HepG2 (cell line): ENCODE data around the gene ZNF584. TPM values are rescaled to one million over a fixed set of nuclear protein-coding genes. Genes with fewer than 3 reads are reported as not detected.

Experiments used
- AHR ChIP-seq: IDR thresholded peaks from 2 replicates; pipeline ENCODE4 v1.6.1; 2018; ENCODE audit warnings: missing genetic modification reagents, missing compliant biosample characterization
- ARNT2 ChIP-seq: sonication (generic); formaldehyde crosslinking; IDR thresholded peaks from 2 replicates; pipeline ENCODE4 v1.8.0; 2022; ENCODE audit warnings: mild to moderate bottlenecking, low read depth, missing genetic modification reagents, moderate library complexity
- ARNTL ChIP-seq: sonication (generic); formaldehyde crosslinking; IDR thresholded peaks from 2 replicates; pipeline ENCODE4 v1.4.0; 2020; ENCODE audit warnings: mild to moderate bottlenecking, missing genetic modification reagents
- BRCA1 ChIP-seq: sonication (generic); formaldehyde crosslinking; IDR thresholded peaks from 2 replicates; pipeline ENCODE4 v1.4.0; 2020; ENCODE audit warnings: missing genetic modification reagents
- CENPT ChIP-seq: sonication (generic); formaldehyde crosslinking; IDR thresholded peaks from 2 replicates; pipeline ENCODE4 v1.8.0; 2022; ENCODE audit warnings: low read depth, mild to moderate bottlenecking, moderate library complexity, missing genetic modification reagents
- CENPX ChIP-seq: sonication (generic); formaldehyde crosslinking; IDR thresholded peaks from 2 replicates; pipeline ENCODE4 v1.9.0; 2021; ENCODE audit warnings: mild to moderate bottlenecking, missing genetic modification reagents, moderate library complexity
- FOXO1 ChIP-seq: sonication (generic); formaldehyde crosslinking; IDR thresholded peaks from 2 replicates; pipeline ENCODE4 v1.4.0; 2020; ENCODE audit warnings: missing genetic modification reagents
- GABPB1 ChIP-seq: IDR thresholded peaks from 2 replicates; pipeline ENCODE4 v1.6.1; 2016; ENCODE audit warnings: mild to moderate bottlenecking, missing genetic modification reagents, moderate library complexity, missing compliant biosample characterization
- GATA4 ChIP-seq: sonication (generic); IDR thresholded peaks from 2 replicates; pipeline ENCODE4 v1.6.1; 2016; ENCODE audit warnings: antibody characterized with exemption, low read depth, borderline replicate concordance
- HES4 ChIP-seq: sonication (generic); formaldehyde crosslinking; IDR thresholded peaks from 2 replicates; pipeline ENCODE4 v1.9.0; 2021; ENCODE audit warnings: mild to moderate bottlenecking, missing genetic modification reagents, borderline replicate concordance
- HHEX ChIP-seq: IDR thresholded peaks from 2 replicates; pipeline ENCODE4 v1.6.1; 2016; ENCODE audit warnings: control low read depth
- HNRNPL ChIP-seq: fragments of 200-400 bp; formaldehyde crosslinking; IDR thresholded peaks from 2 replicates; pipeline ENCODE4 v1.6.1; 2017; ENCODE audit warnings: mild to moderate bottlenecking, low read depth, low read length
- HOXD1 ChIP-seq: sonication (generic); formaldehyde crosslinking; IDR thresholded peaks from 2 replicates; pipeline ENCODE4 v1.5.0; 2020; ENCODE audit warnings: missing genetic modification reagents
- KLF9 ChIP-seq: IDR thresholded peaks from 2 replicates; pipeline ENCODE4 v1.6.1; 2016; ENCODE audit warnings: low read depth
- MIXL1 ChIP-seq: IDR thresholded peaks from 2 replicates; pipeline ENCODE4 v1.6.1; 2016
- MTF1 ChIP-seq: sonication (generic); formaldehyde crosslinking; IDR thresholded peaks from 2 replicates; pipeline ENCODE4 v1.5.0; 2020; ENCODE audit warnings: missing genetic modification reagents
- NCOA5 ChIP-seq: sonication (generic); formaldehyde crosslinking; IDR thresholded peaks from 2 replicates; pipeline ENCODE4 v1.4.0; 2020; ENCODE audit warnings: missing genetic modification reagents
- NCOR1 ChIP-seq: fragments of 200-600 bp; sonication (generic); IDR thresholded peaks from 2 replicates; pipeline ENCODE4 v1.7.0; 2017; ENCODE audit warnings: antibody characterized with exemption, low read length, borderline replicate concordance
- RAD51 ChIP-seq: fragments of 450-650 bp; IDR thresholded peaks from 2 replicates; pipeline ENCODE4 v1.6.1; 2016; ENCODE audit warnings: borderline replicate concordance
- RFXANK ChIP-seq: IDR thresholded peaks from 2 replicates; pipeline ENCODE4 v1.6.1; 2016
- SETDB1 ChIP-seq: sonication (generic); formaldehyde crosslinking; IDR thresholded peaks from 2 replicates; pipeline ENCODE4 v1.5.1; 2020; ENCODE audit warnings: missing genetic modification reagents, mild to moderate bottlenecking, borderline replicate concordance
- TSC22D2 ChIP-seq: sonication (generic); formaldehyde crosslinking; IDR thresholded peaks from 2 replicates; pipeline ENCODE4 v1.5.1; 2020; ENCODE audit warnings: missing genetic modification reagents, mild to moderate bottlenecking, borderline replicate concordance
- ZBTB38 ChIP-seq: sonication (generic); formaldehyde crosslinking; IDR thresholded peaks from 2 replicates; pipeline ENCODE4 v1.5.1; 2020; ENCODE audit warnings: mild to moderate bottlenecking, missing genetic modification reagents
- ZNF329 ChIP-seq: sonication (generic); formaldehyde crosslinking; IDR thresholded peaks from 2 replicates; pipeline ENCODE4 v1.9.0; 2021; ENCODE audit warnings: low read depth, mild to moderate bottlenecking, missing genetic modification reagents
- ZNF569 ChIP-seq: sonication (generic); formaldehyde crosslinking; IDR thresholded peaks from 2 replicates; pipeline ENCODE4 v1.5.0; 2020; ENCODE audit warnings: mild to moderate bottlenecking, missing genetic modification reagents, moderate library complexity, borderline replicate concordance
- ZNF589 ChIP-seq: sonication (generic); formaldehyde crosslinking; conservative IDR thresholded peaks from 2 replicates; pipeline ENCODE4 v1.8.0; 2022; ENCODE audit warnings: mild to moderate bottlenecking, moderate library complexity, missing genetic modification reagents
- ZNF616 ChIP-seq: sonication (generic); formaldehyde crosslinking; IDR thresholded peaks from 2 replicates; pipeline ENCODE4 v1.5.0; 2020; ENCODE audit warnings: low read depth, mild to moderate bottlenecking, missing genetic modification reagents
- ZNF749 ChIP-seq: sonication (generic); formaldehyde crosslinking; IDR thresholded peaks from 2 replicates; pipeline ENCODE4 v1.8.0; 2022; ENCODE audit warnings: mild to moderate bottlenecking, missing genetic modification reagents, moderate library complexity, borderline replicate concordance
- ZNF761 ChIP-seq: sonication (generic); formaldehyde crosslinking; conservative IDR thresholded peaks from 2 replicates; pipeline ENCODE4 v1.4.0; 2020; ENCODE audit warnings: mild to moderate bottlenecking, missing genetic modification reagents
- ZNF770 ChIP-seq: sonication (generic); formaldehyde crosslinking; IDR thresholded peaks from 2 replicates; pipeline ENCODE4 v1.5.0; 2020; ENCODE audit warnings: mild to moderate bottlenecking, missing genetic modification reagents
- ZNF83 ChIP-seq: sonication (generic); formaldehyde crosslinking; IDR thresholded peaks from 2 replicates; pipeline ENCODE4 v1.4.0; 2020; ENCODE audit warnings: missing genetic modification reagents, mild to moderate bottlenecking, borderline replicate concordance
- polyA plus RNA-seq, 8 experiments: library from polyadenylated mRNA; depleted of rRNA in 3 of 8; stranded (reverse) in 7 of 8; unstranded in 1 of 8; fragments of >200 nt; fragmentation: Illumina TruSeq in 4 of 8; extraction: Trizol in 4 of 8; gene quantifications; 2 replicates each; pipeline versions ENCODE4 v1.2.1 to v1.2.3, GENCODE V29; 2011 to 2016; ENCODE audit warnings: low read depth in 4 of 8, missing spikeins in 1 of 8, mixed read lengths in 1 of 8; ENCODE audit not compliant: insufficient read depth in 1 of 8
- total RNA-seq, 5 experiments: library from RNA; depleted of rRNA; stranded (reverse); fragments of >200 nt; fragmentation: Illumina TruSeq; extraction: Trizol; gene quantifications; 2 replicates each; pipeline ENCODE4 v1.2.3, GENCODE V29; 2016; ENCODE audit warnings: low read depth in 1 of 5

The ZNF584 gene
- total and polyA plus RNA-seq, 2 of the 13 experiments (the other 11 are each of a cell fraction or from before 2014, with no cell fraction given) = 2.4 to 7.0 TPM

GRCh38 chr19:58380662-58381459 lies 27.6 kb upstream of the ZNF584 start, which contains the start of gene ZNF837 (continued):
- TF ChIP-seq AHR (peak; percentile 78; the same call in 1 of the 2 replicates), GABPB1 (peak; percentile 100), ZNF83 (CRISPR knock-in tag) (no peak), HHEX (CRISPR knock-in tag) (no peak), ZNF616 (CRISPR knock-in tag) (peak; percentile 93; the same call in 1 of the 2 replicates), KLF9 (no peak), HES4 (CRISPR knock-in tag) (peak; percentile 76; the same call in 1 of the 2 replicates), NCOR1 (peak; percentile 70; the same call in 1 of the 2 replicates), MIXL1 (CRISPR knock-in tag) (peak; percentile 89), ZBTB38 (CRISPR knock-in tag) (no peak; the same call in 1 of the 2 replicates), RFXANK (CRISPR knock-in tag) (peak; percentile 93), FOXO1 (CRISPR knock-in tag) (peak; percentile 72; the same call in 1 of the 2 replicates), HOXD1 (CRISPR knock-in tag) (peak; percentile 77), CENPT (CRISPR knock-in tag) (0 out of 2 replicates have a peak, but pooled peaks have one; percentile 67), ZNF761 (CRISPR knock-in tag) (peak; percentile 81; the same call in 1 of the 2 replicates), TSC22D2 (CRISPR knock-in tag) (0 out of 2 replicates have a peak, but pooled peaks have one; percentile 32), ARNT2 (CRISPR knock-in tag) (peak; percentile 78; the same call in 1 of the 2 replicates), HNRNPL (peak; percentile 57; the same call in 1 of the 2 replicates), MTF1 (0 out of 2 replicates have a peak, but pooled peaks have one; percentile 63), ARNTL (peak; percentile 64; the same call in 1 of the 2 replicates), ZNF770 (CRISPR knock-in tag) (0 out of 2 replicates have a peak, but pooled peaks have one; percentile 45), GATA4 (peak; percentile 18; the same call in 1 of the 2 replicates), SETDB1 (CRISPR knock-in tag) (no peak), BRCA1 (CRISPR knock-in tag) (peak; percentile 90; the same call in 1 of the 2 replicates), CENPX (CRISPR knock-in tag) (no peak), ZNF329 (CRISPR knock-in tag) (no peak; the same call in 1 of the 2 replicates), ZNF569 (no peak), RAD51 (no peak), NCOA5 (no peak), ZNF749 (CRISPR knock-in tag) (0 out of 2 replicates have a peak, but pooled peaks have one; percentile 67), ZNF589 (CRISPR knock-in tag) (peak; percentile 82; the same call in 1 of the 2 replicates)
